AG20443 (cell line): Measurements from ENCODE around the gene CFAP99.

ENCODE experiments used
- DNase-seq: peaks from one replicate; pipeline ENCODE4 v3.0.0; 2012; ENCODE audit warnings: low spot score, mixed read lengths

CFAP99 gene

DNA sequence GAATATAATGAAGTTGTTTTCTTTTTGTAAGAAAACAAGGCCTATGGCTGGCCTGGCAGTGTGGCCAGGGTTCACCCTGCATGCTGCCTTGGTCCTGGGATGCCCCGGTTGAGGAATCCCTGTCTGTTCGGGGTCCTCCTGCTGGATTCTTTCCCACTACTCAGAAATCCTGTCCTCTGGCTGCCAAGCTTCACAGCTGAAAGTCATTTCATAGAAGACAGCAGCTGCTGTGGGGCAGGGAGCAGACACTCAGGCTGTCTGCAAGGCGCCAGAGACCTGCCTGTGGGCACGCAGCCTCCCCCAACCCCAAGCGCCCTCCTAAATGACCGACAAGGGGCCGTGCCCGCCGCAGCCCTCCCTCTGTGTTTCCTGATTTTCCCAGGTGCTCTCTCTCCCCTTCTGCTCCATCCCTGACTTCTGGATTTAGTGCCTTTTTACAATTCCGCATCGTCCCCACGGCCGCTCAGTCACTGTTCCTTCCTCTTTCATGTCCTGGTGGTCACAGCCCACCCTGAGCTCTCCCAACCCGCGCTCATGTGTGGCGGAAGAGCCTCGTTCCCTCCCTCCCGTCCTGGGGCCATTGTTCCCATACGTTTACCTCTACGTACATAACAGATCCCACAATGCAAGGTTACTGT lies 27.9 kb upstream of the CFAP99 start:
- DNase-seq: no peak

DNA sequence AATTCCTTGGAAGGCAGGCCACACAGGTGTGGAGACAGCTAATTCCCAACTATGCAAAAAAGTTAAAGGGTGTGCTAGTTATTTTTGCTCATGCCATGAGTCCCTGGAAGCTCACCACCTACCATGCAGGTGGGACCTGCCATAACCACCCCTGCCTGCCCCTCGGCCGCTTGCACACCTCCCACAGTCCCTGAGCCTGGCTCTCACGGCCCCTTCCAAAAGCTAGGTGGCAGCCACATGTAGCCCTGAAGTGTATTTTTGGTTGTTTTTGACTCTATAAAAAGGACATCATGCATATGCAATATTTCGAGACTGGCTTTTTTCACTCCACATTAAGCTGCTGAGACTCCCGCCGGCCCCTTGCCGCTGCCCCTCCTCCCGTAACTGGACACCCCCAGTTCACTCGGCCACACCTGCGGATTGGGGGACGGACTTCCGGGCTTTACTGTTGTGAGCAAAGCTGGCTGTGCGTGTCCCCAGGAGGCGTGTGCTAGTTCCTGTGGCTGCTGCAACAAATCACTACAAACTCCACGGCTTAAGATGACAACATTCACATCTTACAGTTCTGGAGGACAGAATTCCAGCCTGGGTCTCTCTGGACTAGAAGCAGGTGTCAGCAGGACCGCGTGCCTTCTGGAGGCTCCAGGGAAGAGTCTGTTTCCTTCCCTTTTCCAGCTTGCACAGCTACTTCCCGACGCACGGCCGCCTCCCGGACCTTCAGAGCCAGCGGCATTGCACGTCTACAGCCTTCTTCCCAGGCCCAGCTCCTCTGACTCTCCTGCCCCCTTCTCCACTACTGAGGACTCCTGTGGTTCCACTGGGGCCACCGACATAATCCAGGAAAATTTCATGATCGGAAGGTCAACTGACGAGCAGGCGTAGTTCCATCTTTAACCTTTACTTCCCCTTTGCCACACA lies 25.1 kb upstream of the CFAP99 start:
- DNase-seq: no peak

GRCh38 chr4:2394528-2394927 lies 24.2 kb upstream of the CFAP99 start:
- DNase-seq: no peak

GRCh38 chr4:2395038-2395437 lies 23.7 kb upstream of the CFAP99 start:
- DNase-seq: peak; percentile 37

DNA sequence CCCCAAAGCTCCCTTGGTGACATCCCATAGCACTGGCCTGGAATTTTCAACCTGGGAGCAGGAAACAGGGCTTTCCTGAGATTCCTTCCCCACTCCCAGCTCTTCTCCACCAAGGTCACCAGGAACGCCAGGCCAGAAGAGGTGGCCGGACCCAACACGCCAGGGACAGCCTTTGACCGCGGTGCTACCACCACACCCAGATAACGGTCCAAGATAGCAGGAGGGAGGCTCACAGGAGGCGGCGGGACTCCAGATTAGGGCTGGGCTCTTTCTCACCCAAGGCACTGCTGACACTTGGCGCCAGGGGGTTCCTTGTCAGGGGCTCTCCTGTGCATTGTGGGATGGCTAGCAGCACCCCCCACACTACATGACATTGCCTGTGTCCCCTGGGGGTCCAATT lies 23.2 kb upstream of the CFAP99 start:
- no peak for DNase-seq

DNA sequence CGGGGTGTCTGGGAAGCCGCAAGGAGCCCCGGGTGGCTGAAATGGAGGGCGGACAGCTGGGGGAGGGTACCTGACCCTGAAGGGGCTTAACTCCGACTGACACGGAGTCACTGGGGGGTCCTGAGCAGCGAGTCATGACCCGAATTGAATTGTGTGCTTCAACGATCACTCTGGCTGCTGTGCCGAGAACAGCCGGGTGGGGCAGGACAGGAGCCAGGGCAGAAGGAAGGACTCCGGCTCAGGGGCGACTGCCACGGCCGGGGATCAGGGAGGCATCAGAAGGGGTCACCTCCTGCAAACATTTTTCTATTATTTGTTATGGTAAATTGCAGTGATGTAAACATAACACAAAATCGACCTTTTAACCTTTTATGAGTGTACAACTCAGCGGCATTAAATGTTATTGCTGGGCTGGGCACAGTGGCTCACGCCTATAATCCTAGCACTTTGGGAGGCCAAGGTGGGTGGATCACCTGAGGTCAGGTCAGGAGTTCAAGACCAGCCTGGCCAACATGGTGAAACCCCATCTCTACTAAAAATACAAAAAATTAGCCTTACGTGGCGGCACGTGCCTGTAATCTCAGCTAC lies 21.9 kb upstream of the CFAP99 start:
- no peak for DNase-seq

- DNase-seq: no peak
Measured at GRCh38 chr4:2397596-2398379, 21.0 kb upstream of the CFAP99 start.

GRCh38 chr4:2399216-2399615 lies 19.5 kb upstream of the CFAP99 start:
- no peak for DNase-seq

- DNase-seq: no peak
Measured at GRCh38 chr4:2399631-2400190, 19.0 kb upstream of the CFAP99 start.

DNA sequence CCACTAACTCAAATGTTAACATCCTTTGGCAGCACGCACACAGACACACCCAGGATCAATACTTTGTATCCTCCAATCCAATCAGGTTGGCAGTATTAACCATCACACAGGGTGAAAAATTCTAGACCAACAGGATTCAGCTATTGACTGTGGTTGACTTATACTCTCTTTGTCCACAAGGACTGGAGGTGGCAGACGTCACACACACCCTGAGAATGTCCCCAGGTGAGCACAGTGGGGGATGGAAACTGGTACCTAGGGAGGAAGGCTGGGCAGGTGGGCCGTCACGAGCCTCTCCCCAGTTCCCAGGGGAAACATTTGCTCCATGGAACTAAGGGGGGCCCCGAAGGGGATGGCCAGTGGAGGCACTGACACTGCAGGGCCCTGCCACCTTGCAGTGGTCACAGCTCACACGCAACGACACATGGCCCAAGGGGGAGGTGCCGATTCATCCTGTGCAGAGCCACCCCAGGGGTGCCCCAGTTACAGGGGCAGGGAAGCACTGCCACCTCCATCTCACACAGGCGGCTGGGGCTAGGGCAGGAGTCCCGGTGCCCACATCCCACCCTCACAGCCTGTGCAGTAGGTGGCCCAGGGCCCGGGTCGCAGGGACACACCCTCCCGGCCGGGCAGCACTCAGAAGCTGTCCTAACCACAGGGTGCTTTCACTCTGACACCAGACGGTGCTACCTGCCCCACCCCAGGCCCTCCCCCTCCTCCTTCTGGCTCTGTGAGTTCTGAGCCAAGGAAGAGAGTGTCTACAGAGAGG lies 17.7 kb upstream of the CFAP99 start:
- DNase-seq: no peak

GRCh38 chr4:2401610-2401983 lies 17.2 kb upstream of the CFAP99 start:
- DNase-seq: no peak

DNA sequence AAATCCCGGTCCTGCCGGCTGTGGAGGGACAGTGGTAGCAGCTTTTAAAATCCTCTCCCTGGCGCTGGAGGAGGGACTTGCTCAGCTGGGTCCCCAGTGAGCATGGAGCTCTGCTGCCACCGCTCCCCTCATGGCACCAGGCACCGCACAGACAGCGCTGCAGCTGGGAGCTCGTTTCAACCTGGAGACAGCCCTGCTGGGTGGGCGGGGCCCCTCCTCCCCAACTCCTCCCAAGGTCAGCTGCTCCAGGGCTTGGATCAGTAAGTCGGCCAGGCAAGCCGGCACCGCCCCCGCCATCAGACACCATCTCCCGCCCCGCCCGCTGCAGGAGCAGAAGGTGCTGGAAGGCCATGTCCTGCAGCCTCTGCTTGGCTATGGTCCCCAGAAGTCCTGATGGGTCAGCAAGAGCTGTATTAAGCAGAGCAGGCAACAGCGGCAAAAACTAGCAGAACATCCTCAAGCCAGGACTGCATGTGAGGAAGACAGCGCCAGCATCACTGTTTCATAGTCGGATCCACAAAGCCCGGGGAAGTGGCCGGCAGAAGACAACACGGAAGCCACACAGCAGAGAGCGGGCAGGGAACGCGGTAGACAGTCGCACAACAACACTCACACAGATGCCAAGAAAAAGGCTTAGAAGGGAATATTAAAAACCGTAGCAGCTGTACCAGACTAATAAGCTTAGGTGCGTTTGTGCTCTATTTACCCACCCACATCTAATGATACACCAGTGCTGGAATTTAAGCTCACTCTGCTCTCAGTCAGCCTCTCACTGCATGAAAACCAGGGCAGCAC lies 16.5 kb upstream of the CFAP99 start:
- DNase-seq: peak; percentile 80

GRCh38 chr4:2402941-2403340 lies 15.8 kb upstream of the CFAP99 start:
- no peak for DNase-seq

DNA sequence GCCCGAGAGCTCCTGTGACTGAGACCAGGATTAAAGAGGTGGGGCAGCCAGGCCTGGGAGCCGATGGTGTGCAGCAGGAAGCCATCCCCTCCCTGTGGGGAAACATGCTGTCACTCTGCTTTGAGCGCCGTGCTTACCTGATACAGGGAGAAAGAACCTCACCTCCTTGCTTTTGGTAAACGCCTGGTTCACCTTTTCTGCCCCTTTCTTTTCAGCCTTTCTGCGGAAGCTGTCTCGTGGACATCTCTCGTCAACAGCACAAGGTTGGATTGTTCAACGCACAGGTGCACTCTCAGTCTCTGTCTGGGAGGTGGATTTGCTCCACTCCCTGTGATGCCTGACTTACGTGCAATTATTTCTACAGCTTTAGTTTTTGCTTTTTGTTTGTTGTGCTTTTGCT lies 12.3 kb upstream of the CFAP99 start:
- DNase-seq: no peak

- DNase-seq: no peak
Measured at GRCh38 chr4:2406920-2407319, 11.8 kb upstream of the CFAP99 start.

DNA sequence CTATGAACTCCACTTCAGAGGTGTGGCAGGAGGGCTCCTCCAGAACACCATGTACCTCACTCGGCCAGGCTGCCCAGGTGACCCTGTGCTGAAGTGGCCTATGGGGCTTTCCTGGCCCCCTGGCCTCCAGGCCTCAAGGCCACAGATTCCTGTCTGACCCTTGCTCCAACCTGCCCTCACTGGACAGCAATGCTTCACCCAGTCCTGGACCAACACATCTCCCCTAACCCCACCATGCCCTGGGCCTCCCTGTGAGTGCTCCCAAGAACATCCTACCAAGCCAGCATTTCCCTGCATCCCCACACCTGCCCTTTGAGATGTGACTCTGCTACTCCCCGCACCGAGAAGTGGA lies 10.8 kb upstream of the CFAP99 start:
- no peak for DNase-seq

- no peak for DNase-seq
Measured at GRCh38 chr4:2408401-2408958, 10.3 kb upstream of the CFAP99 start.

GRCh38 chr4:2408976-2409375 lies 9.8 kb upstream of the CFAP99 start:
- no peak for DNase-seq

GRCh38 chr4:2409381-2409783 lies 9.4 kb upstream of the CFAP99 start:
- no peak for DNase-seq

DNA sequence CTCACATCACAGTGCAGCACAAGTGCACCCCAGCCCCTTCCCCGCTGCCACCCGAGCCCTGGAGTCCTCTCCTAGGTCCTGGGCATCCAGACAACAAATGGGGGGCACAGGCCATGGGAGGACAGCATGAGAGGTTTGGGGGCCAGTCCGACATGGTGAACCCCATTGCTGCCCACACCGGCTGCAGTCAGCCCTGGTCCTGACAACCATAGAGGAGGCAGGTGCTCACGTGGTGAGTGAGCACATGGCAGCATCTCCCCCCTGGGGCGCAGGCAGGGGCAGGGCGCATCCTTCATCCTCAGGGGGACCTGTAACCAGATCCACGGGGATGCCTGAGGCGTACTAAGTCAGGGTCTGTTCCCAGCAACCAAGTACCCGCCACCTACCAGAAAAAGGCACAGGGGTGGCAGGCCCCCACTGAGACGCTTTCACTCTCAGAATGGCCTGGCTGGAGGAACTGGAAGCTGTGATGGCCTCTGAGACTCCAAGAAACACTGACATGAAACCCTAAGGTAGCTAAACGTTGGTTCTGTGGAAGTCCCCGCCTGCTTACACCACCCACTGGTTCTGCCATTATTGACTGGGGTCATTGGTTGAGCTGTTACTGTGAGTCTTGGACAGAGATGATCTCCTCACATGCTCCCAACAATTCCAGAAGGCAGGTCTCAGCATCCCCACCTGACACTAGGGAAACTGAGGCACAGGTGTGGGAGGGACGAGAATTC lies 6.8 kb upstream of the CFAP99 start:
- no peak for DNase-seq
